Keratinocyte (primary cell): ENCODE results near the gene MMAB.

Experiments
- CTCF ChIP-seq, 3 experiments: IDR thresholded peaks in 1 of 3; conservative IDR thresholded peaks in 1 of 3; optimal IDR thresholded peaks in 1 of 3; 2 replicates in 2 of 3; 3 replicates in 1 of 3; pipeline versions ENCODE3 to v1.5.1; 2011; ENCODE audit warnings: low read length in 3 of 3, mild to moderate bottlenecking in 3 of 3, moderate library complexity in 2 of 3, control low read depth in 1 of 3, inconsistent platforms in 1 of 3; ENCODE audit not compliant: insufficient read depth in 2 of 3; ENCODE audit errors: extremely low read depth in 1 of 3
- EZH2 ChIP-seq: IDR thresholded peaks from one replicate; pipeline ENCODE4 v1.6.1; 2012; ENCODE audit warnings: inconsistent platforms, mild to moderate bottlenecking, low read length, moderate library complexity

GRCh38 chr12:109596418-109597244, 23.3 kb upstream of the MMAB start:
- no peak for TF ChIP-seq EZH2
- TF ChIP-seq CTCF (optimal IDR thresholded peaks at IDR 0.05 in 1 of 3, IDR thresholded peaks at IDR 0.05 in 1 of 3, conservative IDR thresholded peaks at IDR 0.05 in 1 of 3; ENCODE audit: extremely low read depth in 1 of 3, insufficient read depth in 2 of 3, low read length in 3 of 3): no peak
